ENCODE results near the gene SNTB2.

- TF ChIP-seq PATZ1 (CRISPR knock-in tag; IDR thresholded peaks at IDR 0.05) (no peak), STAT6 (CRISPR knock-in tag; IDR thresholded peaks at IDR 0.05; ENCODE audit: borderline replicate concordance) (no peak), ZNF639 (CRISPR knock-in tag; conservative IDR thresholded peaks at IDR 0.05) (no peak), EZH2 (conservative IDR thresholded peaks at IDR 0.05; ENCODE audit: low read depth, low read length) (no peak), ZNF546 (CRISPR knock-in tag; conservative IDR thresholded peaks at IDR 0.05) (no peak), CTCF (CRISPR knock-in tag; IDR thresholded peaks at IDR 0.05) (no peak), RBFOX2 (IDR thresholded peaks at IDR 0.05; ENCODE audit: low read depth, low read length) (no peak), YY1 (IDR thresholded peaks at IDR 0.05; ENCODE audit: insufficient read depth, insufficient replicate concordance, low read depth, low read length) (no peak), ZNF709 (CRISPR knock-in tag; IDR thresholded peaks at IDR 0.05) (no peak), KDM1A (CRISPR knock-in tag; IDR thresholded peaks at IDR 0.05) (no peak), NR2F1 (CRISPR knock-in tag; IDR thresholded peaks at IDR 0.05) (no peak), ZBTB49 (CRISPR knock-in tag; IDR thresholded peaks at IDR 0.05; ENCODE audit: borderline replicate concordance) (no peak)
Observed at GRCh38 chr16:69322343-69322742, 135.4 kb downstream of the SNTB2 start.
